NT2/D1 (cell line): ENCODE results near the gene KCTD10.

Experiments used
- YY1 ChIP-seq: IDR thresholded peaks from 2 replicates; pipeline ENCODE4 v1.6.1; 2011; ENCODE audit not compliant: insufficient read length, insufficient read depth
- ZNF274 ChIP-seq: IDR thresholded peaks from 2 replicates; pipeline ENCODE4 v1.6.1; 2011; ENCODE audit warnings: mild to moderate bottlenecking, low read depth, low read length

GRCh38 chr12:109473006-109473405, 4.1 kb downstream of the KCTD10 start:
- TF ChIP-seq ZNF274 (no peak), YY1 (no peak)
